ENCODE results near the gene FIP1L1.

The FIP1L1 gene

DNA sequence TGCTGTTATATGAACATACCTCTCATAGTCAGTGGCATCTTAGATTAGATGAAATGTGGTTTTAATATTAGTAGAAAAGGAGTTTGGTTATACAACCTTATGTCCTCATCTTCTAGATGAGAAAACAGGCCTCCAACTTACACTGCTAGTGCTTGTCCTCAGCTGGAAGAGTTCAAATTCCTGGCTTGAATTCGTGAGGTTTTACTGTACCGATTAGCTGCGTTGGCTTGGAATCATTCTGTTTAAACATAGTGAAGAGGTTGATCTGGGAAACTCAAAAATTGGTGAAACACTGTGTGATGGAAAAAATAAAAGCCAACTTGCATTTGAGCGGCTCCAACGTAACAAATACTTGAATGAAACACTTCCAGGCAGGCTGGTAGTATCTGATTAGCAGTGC is 132.9 kb downstream of the FIP1L1 start:
- DNase-seq (ENCODE audit: insufficient read length, low spot score), result no peak
- FAIRE-seq, result no peak
- TF ChIP-seq, protein P1, sequence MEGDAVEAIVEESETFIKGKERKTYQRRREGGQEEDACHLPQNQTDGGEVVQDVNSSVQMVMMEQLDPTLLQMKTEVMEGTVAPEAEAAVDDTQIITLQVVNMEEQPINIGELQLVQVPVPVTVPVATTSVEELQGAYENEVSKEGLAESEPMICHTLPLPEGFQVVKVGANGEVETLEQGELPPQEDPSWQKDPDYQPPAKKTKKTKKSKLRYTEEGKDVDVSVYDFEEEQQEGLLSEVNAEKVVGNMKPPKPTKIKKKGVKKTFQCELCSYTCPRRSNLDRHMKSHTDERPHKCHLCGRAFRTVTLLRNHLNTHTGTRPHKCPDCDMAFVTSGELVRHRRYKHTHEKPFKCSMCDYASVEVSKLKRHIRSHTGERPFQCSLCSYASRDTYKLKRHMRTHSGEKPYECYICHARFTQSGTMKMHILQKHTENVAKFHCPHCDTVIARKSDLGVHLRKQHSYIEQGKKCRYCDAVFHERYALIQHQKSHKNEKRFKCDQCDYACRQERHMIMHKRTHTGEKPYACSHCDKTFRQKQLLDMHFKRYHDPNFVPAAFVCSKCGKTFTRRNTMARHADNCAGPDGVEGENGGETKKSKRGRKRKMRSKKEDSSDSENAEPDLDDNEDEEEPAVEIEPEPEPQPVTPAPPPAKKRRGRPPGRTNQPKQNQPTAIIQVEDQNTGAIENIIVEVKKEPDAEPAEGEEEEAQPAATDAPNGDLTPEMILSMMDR (IDR thresholded peaks at IDR 0.05; ENCODE audit: insufficient read depth, missing control alignments), result no peak

Measured in D721Med (cell line).